GM18499 (cell line): Measurements from ENCODE around the gene B3GAT3.
"Not testable (repeated sequence)": the region's sequence is repeated elsewhere in the genome, so short reads cannot be mapped to it uniquely, and the experiment has no call there.

Experiments
- ATAC-seq: cut with Tn5 transposase; IDR thresholded peaks from one replicate; pipeline ENCODE4 v1.9.1; 2021; ENCODE audit warnings: moderate number of reproducible peaks; ENCODE audit not compliant: insufficient read depth, unreplicated experiment

B3GAT3 gene

GRCh38 chr11:62585356-62585755, 36.4 kb downstream of the B3GAT3 start:
- not testable (repeated sequence) for ATAC-seq

GRCh38 chr11:62581735-62582134, 40.1 kb downstream of the B3GAT3 start:
- ATAC-seq = not testable (repeated sequence)

DNA sequence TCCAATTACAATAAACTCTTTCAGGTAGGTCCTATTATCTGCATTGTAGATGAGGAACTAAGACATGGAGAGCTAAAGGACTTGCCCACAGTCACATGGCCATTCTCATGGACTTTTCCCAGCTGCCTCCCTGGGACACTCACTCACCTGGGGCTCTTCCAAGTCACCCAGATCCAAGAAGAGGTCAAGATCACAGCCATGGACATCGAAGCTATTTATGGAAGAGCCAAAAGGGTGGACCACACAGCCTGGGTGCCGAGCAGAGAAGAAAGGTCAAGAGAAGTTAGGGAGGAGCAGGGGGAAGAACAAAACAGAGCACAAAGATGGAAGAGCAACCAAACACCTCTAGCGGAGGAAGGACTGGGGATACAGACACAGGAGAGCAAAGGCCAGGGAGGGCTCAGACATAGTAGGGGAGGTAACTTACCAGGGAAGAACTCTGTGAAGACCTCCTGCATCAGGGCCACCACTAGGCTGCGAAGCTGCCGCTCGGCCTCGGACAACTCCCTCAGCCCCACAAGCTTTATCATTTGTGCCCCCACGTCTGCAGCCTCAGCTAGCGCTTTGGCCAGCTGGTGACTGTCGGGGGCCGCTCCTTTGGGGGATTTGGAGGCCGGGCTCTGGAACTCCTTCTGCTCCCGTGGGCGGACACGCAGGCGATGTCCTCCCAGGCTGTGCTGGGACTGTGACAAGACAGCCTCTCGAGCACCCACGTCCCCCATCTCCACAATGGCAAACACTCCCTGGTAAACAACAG, 40.6 kb downstream of the B3GAT3 start:
- ATAC-seq = no peak

- no peak for ATAC-seq
Measured at GRCh38 chr11:62579252-62579651, 42.5 kb downstream of the B3GAT3 start.

- ATAC-seq = no peak
Measured at GRCh38 chr11:62578541-62578940, 43.2 kb downstream of the B3GAT3 start.

- ATAC-seq = no peak
Measured at GRCh38 chr11:62577046-62577714, 44.6 kb downstream of the B3GAT3 start.

DNA sequence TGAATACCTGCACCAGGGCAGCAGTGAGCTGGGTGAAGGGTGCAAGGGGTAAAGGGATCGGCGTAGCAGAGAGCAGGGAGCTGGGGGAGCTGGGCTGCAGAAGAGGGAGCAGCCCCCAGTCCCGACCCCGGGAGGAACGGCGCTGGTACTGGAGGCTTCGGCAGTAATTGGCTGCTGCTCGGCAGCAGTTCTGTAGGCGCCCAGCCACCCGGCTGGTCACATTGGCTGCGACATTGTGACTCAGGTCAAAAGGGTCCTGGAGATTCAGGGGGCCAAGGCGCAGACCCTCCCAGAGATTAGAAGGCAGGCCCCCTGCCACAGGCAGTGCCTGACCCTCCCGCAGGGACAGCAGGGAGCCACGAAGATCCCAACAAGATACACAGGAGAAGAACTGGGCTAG, 45.9 kb downstream of the B3GAT3 start:
- ATAC-seq = no peak

- no peak for ATAC-seq
Measured at GRCh38 chr11:62575156-62575555, 46.6 kb downstream of the B3GAT3 start.

DNA sequence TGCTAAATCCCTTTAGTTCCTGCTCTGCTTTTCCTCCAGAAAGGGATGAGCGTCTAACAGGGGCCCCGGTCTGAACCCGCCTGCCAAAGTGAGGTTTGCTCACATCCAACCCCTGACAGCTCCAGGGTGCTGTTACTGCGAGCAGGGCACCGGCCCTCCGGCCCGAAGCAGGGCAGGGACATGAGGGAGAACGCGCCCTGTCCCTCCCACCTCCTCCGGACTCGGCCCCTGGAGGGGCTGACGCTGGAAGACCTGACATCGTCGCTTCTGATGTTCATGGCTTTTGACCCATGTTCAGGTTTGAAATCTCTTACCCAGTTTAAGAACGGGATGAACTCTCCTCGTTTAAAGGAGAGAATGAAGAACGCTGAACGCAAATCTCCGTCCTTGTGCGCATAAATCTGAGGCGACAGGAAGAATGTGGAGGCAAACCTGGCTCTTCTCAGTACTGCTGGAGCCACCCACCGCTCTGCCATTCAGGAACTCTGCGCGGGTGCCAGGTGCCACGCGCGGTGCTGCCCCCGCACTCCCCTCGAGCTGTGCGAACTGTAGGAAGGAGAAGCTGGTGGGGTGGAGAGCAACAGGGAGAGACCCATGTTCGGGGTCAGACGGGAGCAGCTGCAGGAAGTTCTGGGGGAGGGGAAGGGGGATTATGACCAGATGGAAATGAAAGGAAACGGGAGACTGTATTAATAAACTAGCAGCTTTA, 47.3 kb downstream of the B3GAT3 start:
- no peak for ATAC-seq

GRCh38 chr11:62573592-62574362, 48.0 kb downstream of the B3GAT3 start, which contains the start of gene EEF1G:
EEF1G (minus strand) TSS chr11:62573891; CDS start chr11:62573842, 49 bp downstream.
- peak; percentile 59 for ATAC-seq

- ATAC-seq = no peak
Measured at GRCh38 chr11:62573006-62573591, 48.7 kb downstream of the B3GAT3 start.

DNA sequence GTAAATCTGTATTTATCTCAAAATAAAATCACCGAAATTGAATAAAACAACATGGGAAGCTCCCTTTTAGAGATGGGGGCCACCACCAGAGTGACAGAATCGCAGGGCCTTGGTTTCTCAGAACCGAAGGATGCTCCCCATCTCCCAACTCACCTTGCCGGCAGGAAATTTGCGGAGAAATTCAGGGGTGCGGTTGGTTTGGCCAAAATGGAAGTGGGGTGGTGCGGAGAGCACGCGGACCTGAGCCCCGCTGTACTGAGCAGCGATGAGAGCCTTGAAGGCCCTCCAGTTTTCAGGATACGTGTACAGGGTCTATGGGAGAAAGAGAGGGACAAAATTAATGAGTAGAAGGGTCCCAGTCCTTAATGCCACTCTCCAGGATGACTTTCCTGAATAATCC, 49.4 kb downstream of the B3GAT3 start:
- no peak for ATAC-seq

GRCh38 chr11:62571493-62571892, 50.3 kb downstream of the B3GAT3 start:
- ATAC-seq = not testable (repeated sequence)

DNA sequence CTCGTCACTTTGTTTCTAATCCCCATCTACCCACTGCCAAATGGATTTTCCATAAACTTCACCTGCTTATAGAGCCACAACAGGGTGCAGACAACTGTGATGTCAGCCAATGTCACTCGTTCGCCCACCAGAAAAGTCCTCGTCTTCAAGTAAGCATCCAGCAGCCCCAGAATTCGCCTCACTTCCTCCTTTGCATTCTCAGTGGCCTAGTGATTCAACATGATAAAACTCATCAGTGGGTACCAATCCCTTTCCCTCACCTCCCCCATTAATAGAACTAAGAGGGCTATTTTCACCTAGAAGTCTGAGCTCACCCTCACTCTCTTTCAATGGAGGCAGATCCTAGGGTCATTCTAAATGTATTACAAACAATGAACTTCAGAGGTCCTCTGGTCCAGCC, 50.9 kb downstream of the B3GAT3 start:
- not testable (repeated sequence) for ATAC-seq

GRCh38 chr11:62569611-62570010, 52.2 kb downstream of the B3GAT3 start:
- no peak for ATAC-seq

- ATAC-seq = no peak
Measured at GRCh38 chr11:62567018-62567633, 54.7 kb downstream of the B3GAT3 start.

- ATAC-seq = no peak
Measured at GRCh38 chr11:62566247-62566646, 55.5 kb downstream of the B3GAT3 start.
